Hepatocyte (in vitro differentiated cells): ENCODE results near the gene MDFIC2. TPM values are rescaled to one million over a fixed set of nuclear protein-coding genes. Genes with fewer than 3 reads are reported as not detected.

Source experiments
- DNase-seq: peaks from one replicate; pipeline ENCODE4 v3.0.0-alpha.2; 2016; ENCODE audit warnings: low spot score
- H2AFZ ChIP-seq: fragments of 200-600 bp; sonication (generic); 2 replicates; pipeline ENCODE4 v1.6.0; 2016; ENCODE audit warnings: antibody characterized with exemption, mild to moderate bottlenecking
- H3K27ac ChIP-seq: fragments of 200-600 bp; sonication (generic); 2 replicates; pipeline ENCODE4 v1.5.1; 2016; ENCODE audit warnings: mild to moderate bottlenecking
- H3K27me3 ChIP-seq: fragments of 200-600 bp; sonication (generic); 2 replicates; pipeline ENCODE4 v1.6.1; 2016
- H3K36me3 ChIP-seq: fragments of 200-600 bp; sonication (generic); replicated peaks from 2 replicates; pipeline ENCODE4 v1.5.1; 2016; ENCODE audit warnings: low read depth; ENCODE audit not compliant: insufficient read depth
- H3K4me1 ChIP-seq: fragments of 200-600 bp; sonication (generic); 2 replicates; pipeline ENCODE4 v1.5.1; 2016; ENCODE audit warnings: mild to moderate bottlenecking, moderate library complexity; ENCODE audit not compliant: insufficient read depth
- H3K4me2 ChIP-seq: fragments of 200-600 bp; sonication (generic); 2 replicates; pipeline ENCODE4 v1.6.0; 2016
- H3K4me3 ChIP-seq: fragments of 200-600 bp; sonication (generic); 2 replicates; pipeline ENCODE4 v1.5.1; 2016; ENCODE audit warnings: mild to moderate bottlenecking
- H3K79me2 ChIP-seq: fragments of 200-600 bp; sonication (generic); 2 replicates; pipeline ENCODE4 v1.6.0; 2017; ENCODE audit warnings: mild to moderate bottlenecking
- H3K9me2 ChIP-seq: fragments of 200-600 bp; sonication (generic); replicated peaks from 2 replicates; pipeline ENCODE4 v1.6.0; 2017; ENCODE audit warnings: mild to moderate bottlenecking; ENCODE audit not compliant: insufficient read depth
- H3K9me3 ChIP-seq: fragments of 200-600 bp; sonication (generic); 2 replicates; pipeline ENCODE4 v1.5.1; 2016; ENCODE audit warnings: low read depth, mild to moderate bottlenecking
- H4K20me1 ChIP-seq: fragments of 200-600 bp; sonication (generic); 2 replicates; pipeline ENCODE4 v1.6.0; 2016; ENCODE audit warnings: mild to moderate bottlenecking; ENCODE audit not compliant: insufficient read depth, poor library complexity, severe bottlenecking
- CTCF ChIP-seq: fragments of 200-600 bp; sonication (generic); IDR thresholded peaks from 2 replicates; pipeline ENCODE4 v1.5.1; 2016; ENCODE audit warnings: antibody characterized with exemption, mild to moderate bottlenecking; ENCODE audit not compliant: poor library complexity
- EZH2 ChIP-seq: fragments of 200-600 bp; sonication (generic); IDR thresholded peaks from 2 replicates; pipeline ENCODE4 v1.6.1; 2016; ENCODE audit warnings: antibody characterized with exemption, mild to moderate bottlenecking, borderline replicate concordance
- EZH2phosphoT487 ChIP-seq: fragments of 200-600 bp; sonication (generic); IDR thresholded peaks from one replicate; pipeline ENCODE4 v1.6.1; 2018; ENCODE audit warnings: antibody characterized with exemption, mild to moderate bottlenecking, low read depth, moderate library complexity; ENCODE audit not compliant: unreplicated experiment, severe bottlenecking
- WGBS: methylation state at CpG from one replicate; pipeline ENCODE4 v1.1.6; 2016; ENCODE audit warnings: low lambda C conversion rate; ENCODE audit errors: missing lambda C conversion rate; 5-methylcytosine and 5-hydroxymethylcytosine counted together
- polyA plus RNA-seq: library from polyadenylated mRNA; unstranded; fragments of >200 nt; fragmentation: Nextera tagmentation; extraction: Ambion mirVana; gene quantifications from 2 replicates; pipeline ENCODE4 v1.2.1, GENCODE V29; 2016
- total RNA-seq: library from RNA; depleted of rRNA; stranded (reverse); fragments of >200 nt; gene quantifications from 2 replicates; pipeline ENCODE4 v1.2.3, GENCODE V29; 2014

The MDFIC2 gene
- total and polyA plus RNA-seq, 2 experiments from 2014 or later = not detected

DNA sequence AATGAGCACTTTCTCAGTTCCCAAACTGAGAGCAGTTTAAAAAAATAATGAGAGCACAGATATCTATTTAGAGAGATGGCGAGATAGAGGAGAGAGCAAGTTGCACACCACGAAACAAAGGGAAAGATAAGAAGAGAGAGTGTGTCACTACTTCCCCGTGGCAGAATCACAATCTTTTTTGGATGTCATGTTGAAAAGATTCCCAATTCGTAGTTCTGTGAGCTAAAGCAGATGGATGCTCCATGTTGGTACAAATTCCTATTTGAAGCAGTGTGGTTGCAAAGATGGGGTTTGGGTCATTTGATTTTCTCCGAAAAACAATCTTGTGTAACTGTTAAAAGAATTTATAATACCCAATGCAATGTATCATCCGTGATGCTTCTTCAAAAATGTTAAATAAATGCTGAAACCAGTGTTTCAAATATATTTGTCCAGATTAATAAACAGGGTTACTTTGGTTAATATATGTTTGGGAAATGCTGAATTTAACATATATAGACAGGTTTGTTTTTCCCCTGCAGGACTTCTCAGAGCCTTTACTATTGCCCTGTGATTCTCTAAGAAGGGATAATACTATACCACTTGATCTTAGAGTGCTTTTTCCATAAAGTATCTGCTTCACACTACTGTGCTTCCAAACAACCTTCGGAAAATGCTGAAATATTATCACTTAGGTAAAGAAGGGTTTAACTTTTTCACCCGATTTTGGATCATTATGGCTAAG lies 128.5 kb downstream of the MDFIC2 start:
- no peaks in the 10 kb centered on the region for H3K9me2 ChIP-seq
- H3K27ac ChIP-seq = no peak overlapping the region
- WGBS = 86% methylated on average over 8 of the region's 8 CpGs
- H3K9me3 ChIP-seq = no peaks in the 10 kb centered on the region
- no peak overlapping the region for H3K4me2 ChIP-seq
- H3K79me2 ChIP-seq = no peaks in the 10 kb centered on the region
- TF ChIP-seq EZH2 (no peak), EZH2phosphoT487 (no peak), CTCF (no peak)
- no peak overlapping the region for H2AFZ ChIP-seq
- no peak for DNase-seq
- H3K27me3 ChIP-seq = peaks cover 20% of the 10 kb centered on the region
- H3K4me1 ChIP-seq = peaks cover 8% of the 10 kb centered on the region
- no peaks in the 10 kb centered on the region for H3K36me3 ChIP-seq
- no peak overlapping the region for H3K4me3 ChIP-seq
- H4K20me1 ChIP-seq = no peaks in the 10 kb centered on the region

DNA sequence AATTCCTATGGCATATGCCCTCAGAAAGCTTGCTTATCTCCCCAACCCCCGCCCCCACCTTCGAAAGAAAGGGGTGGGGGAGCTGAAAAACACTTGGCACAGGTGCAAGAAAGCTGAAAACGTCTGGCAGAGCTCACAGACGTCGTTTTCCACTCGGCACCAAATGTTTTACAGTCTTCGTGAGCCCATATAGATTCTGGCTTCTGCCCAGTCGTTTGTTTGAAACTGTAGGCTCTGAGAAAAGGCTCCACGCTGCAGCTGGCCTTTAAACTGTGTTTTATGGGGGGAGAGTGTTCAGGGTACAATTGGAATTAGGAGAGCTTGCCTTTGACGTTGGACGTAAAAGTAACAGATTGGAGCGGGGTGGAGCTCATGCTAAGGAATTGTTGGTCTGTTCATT lies 130.3 kb downstream of the MDFIC2 start:
- Histone ChIP-seq H3K79me2 (no peaks in the 10 kb centered on the region), H3K27me3 (peaks cover 20% of the 10 kb centered on the region), H3K4me1 (peaks cover 8% of the 10 kb centered on the region), H3K9me2 (no peaks in the 10 kb centered on the region), H4K20me1 (no peaks in the 10 kb centered on the region), H3K27ac (no peak overlapping the region), H3K36me3 (no peaks in the 10 kb centered on the region), H3K4me2 (no peak overlapping the region), H3K4me3 (no peak overlapping the region), H2AFZ (no peak overlapping the region), H3K9me3 (no peaks in the 10 kb centered on the region)
- no peak for DNase-seq
- TF ChIP-seq EZH2 (no peak), CTCF (no peak), EZH2phosphoT487 (no peak)
- WGBS = 42% methylated on average over 12 of the region's 12 CpGs

DNA sequence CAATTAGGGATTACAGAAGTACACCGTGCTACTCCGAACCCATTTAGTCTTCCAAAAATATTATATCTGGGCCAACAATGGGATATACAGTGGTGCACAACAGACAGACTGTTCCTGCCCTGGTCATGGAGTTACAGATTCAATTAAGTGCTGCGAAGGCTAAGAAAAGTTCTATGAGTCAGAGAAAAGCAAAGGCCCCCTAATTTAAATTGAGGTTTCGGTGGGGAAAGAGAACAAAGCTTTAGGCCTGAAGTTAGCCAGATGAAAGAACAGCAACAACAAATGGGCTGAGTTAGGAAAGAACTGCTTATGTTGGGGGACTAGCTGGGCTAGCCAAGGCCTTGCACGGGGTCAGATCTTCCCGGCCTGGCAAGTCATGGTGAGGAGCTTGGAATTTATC lies 131.8 kb downstream of the MDFIC2 start:
- no peak overlapping the region for H3K27ac ChIP-seq
- no peak overlapping the region for H3K4me2 ChIP-seq
- no peaks in the 10 kb centered on the region for H3K9me3 ChIP-seq
- no peaks in the 10 kb centered on the region for H4K20me1 ChIP-seq
- TF ChIP-seq EZH2phosphoT487 = no peak
- no peak for TF ChIP-seq EZH2
- TF ChIP-seq CTCF = no peak
- 96% methylated on average over 6 of the region's 6 CpGs for WGBS
- H3K4me1 ChIP-seq = peaks cover 8% of the 10 kb centered on the region
- H3K27me3 ChIP-seq = peaks cover 20% of the 10 kb centered on the region
- no peaks in the 10 kb centered on the region for H3K36me3 ChIP-seq
- H3K4me3 ChIP-seq = no peak overlapping the region
- H3K9me2 ChIP-seq = no peaks in the 10 kb centered on the region
- DNase-seq = no peak
- H3K79me2 ChIP-seq = no peaks in the 10 kb centered on the region
- H2AFZ ChIP-seq = no peak overlapping the region
